ENCODE results near the gene TNFRSF25.
A peak's percentile ranks its signal among the peaks of the same experiment; 100 is the strongest.
"Not testable (repeated sequence)": the region's sequence is repeated elsewhere in the genome, so short reads cannot be mapped to it uniquely, and the experiment has no call there.

The TNFRSF25 gene

GRCh38 chr1:6429660-6430411 is 36.1 kb downstream of the TNFRSF25 start:
- DNase-seq, result peak; percentile 47 to 78

GRCh38 chr1:6428453-6428852 is 37.5 kb downstream of the TNFRSF25 start:
- not testable (repeated sequence) for DNase-seq

GRCh38 chr1:6427441-6428390 is 38.3 kb downstream of the TNFRSF25 start:
- no peak for DNase-seq

GRCh38 chr1:6426972-6427350 is 39.0 kb downstream of the TNFRSF25 start:
- no peak for DNase-seq

GRCh38 chr1:6426277-6426971 is 39.5 kb downstream of the TNFRSF25 start:
- no peak for DNase-seq

- DNase-seq, result no peak
These were observed 40.3 kb downstream of the TNFRSF25 start for GRCh38 chr1:6425658-6426057.

GRCh38 chr1:6424619-6425593 is 41.1 kb downstream of the TNFRSF25 start, which contains the start of gene ESPN:
Gene ESPN (plus strand): TSS chr1:6424776. CDS start chr1:6424956, 180 bp downstream.
- DNase-seq, result no peak

GRCh38 chr1:6424000-6424565 is 41.9 kb downstream of the TNFRSF25 start:
- DNase-seq, result no peak

- DNase-seq, result peak in 1 of 2 donors; percentile 36
These were observed 42.5 kb downstream of the TNFRSF25 start for GRCh38 chr1:6423321-6423999.

- DNase-seq, result no peak
These were observed 44.7 kb downstream of the TNFRSF25 start for GRCh38 chr1:6421266-6421665.

- no peak for DNase-seq
These were observed 45.4 kb downstream of the TNFRSF25 start for GRCh38 chr1:6420454-6421042.

- DNase-seq, result no peak
These were observed 46.0 kb downstream of the TNFRSF25 start, which contains the start of gene HES2 for GRCh38 chr1:6419804-6420453. Gene HES2 (minus strand): TSS chr1:6419919. CDS start chr1:6419820, 99 bp downstream.

GRCh38 chr1:6419397-6419803 is 46.6 kb downstream of the TNFRSF25 start:
- no peak for DNase-seq

GRCh38 chr1:6418668-6419396 is 47.1 kb downstream of the TNFRSF25 start:
- no peak for DNase-seq

- DNase-seq, result no peak
These were observed 47.9 kb downstream of the TNFRSF25 start for GRCh38 chr1:6417961-6418667.

- DNase-seq, result no peak
These were observed 49.1 kb downstream of the TNFRSF25 start for GRCh38 chr1:6416906-6417305.

- DNase-seq, result no peak
These were observed 49.7 kb downstream of the TNFRSF25 start for GRCh38 chr1:6416295-6416656.

GRCh38 chr1:6414881-6415626 is 50.9 kb downstream of the TNFRSF25 start:
- DNase-seq, result peak; percentile 82 to 95

Measured in inflammatory macrophage treated with lipopolysaccharide for 1 hour (primary cell).